GM12872 (cell line): ENCODE measurements around the gene NKAIN1.

Experiments
- CTCF ChIP-seq: IDR thresholded peaks from 3 replicates; pipeline ENCODE4 v1.5.1; 2011; ENCODE audit warnings: low read depth, mild to moderate bottlenecking, low read length, moderate library complexity; ENCODE audit not compliant: insufficient read depth

NKAIN1 gene

GRCh38 chr1:31145648-31146047 is 94.0 kb downstream of the NKAIN1 start:
- TF ChIP-seq CTCF = no peak

GRCh38 chr1:31144442-31144841 is 95.2 kb downstream of the NKAIN1 start:
- no peak for TF ChIP-seq CTCF

GRCh38 chr1:31143455-31143854 is 96.2 kb downstream of the NKAIN1 start:
- TF ChIP-seq CTCF = no peak

GRCh38 chr1:31142406-31142805 is 97.3 kb downstream of the NKAIN1 start:
- TF ChIP-seq CTCF = no peak

- no peak for TF ChIP-seq CTCF
Observed at GRCh38 chr1:31140299-31140698, 99.4 kb downstream of the NKAIN1 start.

GRCh38 chr1:31135973-31136600 is 103.6 kb downstream of the NKAIN1 start:
- no peak for TF ChIP-seq CTCF

GRCh38 chr1:31133368-31133767 is 106.3 kb downstream of the NKAIN1 start:
- no peak for TF ChIP-seq CTCF
